HepG2 (cell line): Measurements from ENCODE around the gene GFPT1. TPM values are rescaled to one million over a fixed set of nuclear protein-coding genes. Genes with fewer than 3 reads are reported as not detected.

Experiments used
- CBX2 ChIP-seq, 2 experiments: fragments of 200-600 bp in 1 of 2; sonication (generic); formaldehyde crosslinking in 1 of 2; IDR thresholded peaks; 2 replicates each; pipeline versions ENCODE4 v1.7.0 to v1.8.1; 2018 to 2022; ENCODE audit warnings: low read depth in 2 of 2, low read length in 1 of 2, mild to moderate bottlenecking in 1 of 2, missing genetic modification reagents in 1 of 2
- CHCHD3 ChIP-seq: sonication (generic); formaldehyde crosslinking; IDR thresholded peaks from 2 replicates; pipeline ENCODE4 v1.8.0; 2022; ENCODE audit warnings: mild to moderate bottlenecking, missing genetic modification reagents, moderate library complexity
- FOXO1 ChIP-seq: sonication (generic); formaldehyde crosslinking; IDR thresholded peaks from 2 replicates; pipeline ENCODE4 v1.4.0; 2020; ENCODE audit warnings: missing genetic modification reagents
- HMGA1 ChIP-seq: sonication (generic); formaldehyde crosslinking; conservative IDR thresholded peaks from 2 replicates; pipeline ENCODE4 v1.4.0; 2020; ENCODE audit warnings: missing genetic modification reagents
- KLF13 ChIP-seq: sonication (generic); formaldehyde crosslinking; IDR thresholded peaks from 2 replicates; pipeline ENCODE4 v1.4.0; 2020; ENCODE audit warnings: mild to moderate bottlenecking, missing genetic modification reagents
- MNT ChIP-seq: fragments of 450-650 bp; IDR thresholded peaks from 2 replicates; pipeline ENCODE4 v1.6.1; 2016
- NCOA1 ChIP-seq: sonication (generic); formaldehyde crosslinking; IDR thresholded peaks from 2 replicates; pipeline ENCODE4 v1.9.0; 2021; ENCODE audit warnings: missing genetic modification reagents
- PCBP2 ChIP-seq: fragments of 200-400 bp; formaldehyde crosslinking; optimal IDR thresholded peaks from 2 replicates; pipeline ENCODE3; 2018; ENCODE audit warnings: low read length, low read depth; ENCODE audit not compliant: poor library complexity, severe bottlenecking
- PHF20 ChIP-seq: sonication (generic); formaldehyde crosslinking; IDR thresholded peaks from 2 replicates; pipeline ENCODE4 v1.5.0; 2020; ENCODE audit warnings: mild to moderate bottlenecking, missing genetic modification reagents
- RARG ChIP-seq: sonication (generic); formaldehyde crosslinking; IDR thresholded peaks from 2 replicates; pipeline ENCODE4 v1.4.0; 2020; ENCODE audit warnings: low read depth, mild to moderate bottlenecking, missing genetic modification reagents
- TSC22D2 ChIP-seq: sonication (generic); formaldehyde crosslinking; IDR thresholded peaks from 2 replicates; pipeline ENCODE4 v1.5.1; 2020; ENCODE audit warnings: missing genetic modification reagents, mild to moderate bottlenecking, borderline replicate concordance
- WIZ ChIP-seq: sonication (generic); formaldehyde crosslinking; IDR thresholded peaks from 2 replicates; pipeline ENCODE4 v1.5.1; 2020; ENCODE audit warnings: mild to moderate bottlenecking, missing genetic modification reagents
- ZBTB21 ChIP-seq: sonication (generic); formaldehyde crosslinking; IDR thresholded peaks from 2 replicates; pipeline ENCODE4 v1.4.0; 2020; ENCODE audit warnings: missing genetic modification reagents
- ZBTB4 ChIP-seq: sonication (generic); formaldehyde crosslinking; IDR thresholded peaks from 2 replicates; pipeline ENCODE4 v1.4.0; 2020; ENCODE audit warnings: missing genetic modification reagents, mild to moderate bottlenecking, borderline replicate concordance
- ZBTB8A ChIP-seq: sonication (generic); formaldehyde crosslinking; IDR thresholded peaks from 2 replicates; pipeline ENCODE4 v1.4.0; 2020; ENCODE audit warnings: mild to moderate bottlenecking, low read depth, missing genetic modification reagents, borderline replicate concordance
- ZFP41 ChIP-seq: sonication (generic); formaldehyde crosslinking; IDR thresholded peaks from 2 replicates; pipeline ENCODE4 v1.4.0; 2020; ENCODE audit warnings: mild to moderate bottlenecking, missing genetic modification reagents, borderline replicate concordance
- ZNF12 ChIP-seq: sonication (generic); formaldehyde crosslinking; IDR thresholded peaks from 2 replicates; pipeline ENCODE4 v1.5.0; 2020; ENCODE audit warnings: missing genetic modification reagents
- ZNF546 ChIP-seq: sonication (generic); formaldehyde crosslinking; conservative IDR thresholded peaks from 2 replicates; pipeline ENCODE4 v1.8.1; 2023; ENCODE audit warnings: mild to moderate bottlenecking, missing genetic modification reagents
- ZNF552 ChIP-seq: sonication (generic); formaldehyde crosslinking; IDR thresholded peaks from 2 replicates; pipeline ENCODE4 v1.9.0; 2022; ENCODE audit warnings: missing genetic modification reagents, mild to moderate bottlenecking, borderline replicate concordance
- ZNF660 ChIP-seq: sonication (generic); formaldehyde crosslinking; IDR thresholded peaks from 2 replicates; pipeline ENCODE4 v1.5.1; 2020; ENCODE audit warnings: mild to moderate bottlenecking, low read depth, missing genetic modification reagents, borderline replicate concordance
- polyA plus RNA-seq, 8 experiments: library from polyadenylated mRNA; depleted of rRNA in 3 of 8; stranded (reverse) in 7 of 8; unstranded in 1 of 8; fragments of >200 nt; fragmentation: Illumina TruSeq in 4 of 8; extraction: Trizol in 4 of 8; gene quantifications; 2 replicates each; pipeline versions ENCODE4 v1.2.1 to v1.2.3, GENCODE V29; 2011 to 2016; ENCODE audit warnings: low read depth in 4 of 8, missing spikeins in 1 of 8, mixed read lengths in 1 of 8; ENCODE audit not compliant: insufficient read depth in 1 of 8
- total RNA-seq, 5 experiments: library from RNA; depleted of rRNA; stranded (reverse); fragments of >200 nt; fragmentation: Illumina TruSeq; extraction: Trizol; gene quantifications; 2 replicates each; pipeline ENCODE4 v1.2.3, GENCODE V29; 2016; ENCODE audit warnings: low read depth in 1 of 5
- TF ChIP-seq, protein P1 (sequence below): sonication (generic); formaldehyde crosslinking; IDR thresholded peaks from 2 replicates; pipeline ENCODE4 v1.8.0; 2022; ENCODE audit warnings: mild to moderate bottlenecking, missing genetic modification reagents, borderline replicate concordance

The GFPT1 gene
- total and polyA plus RNA-seq, 2 of the 13 experiments (the other 11 are each of a cell fraction or from before 2014, with no cell fraction given) = 24.0 to 84.9 TPM

DNA sequence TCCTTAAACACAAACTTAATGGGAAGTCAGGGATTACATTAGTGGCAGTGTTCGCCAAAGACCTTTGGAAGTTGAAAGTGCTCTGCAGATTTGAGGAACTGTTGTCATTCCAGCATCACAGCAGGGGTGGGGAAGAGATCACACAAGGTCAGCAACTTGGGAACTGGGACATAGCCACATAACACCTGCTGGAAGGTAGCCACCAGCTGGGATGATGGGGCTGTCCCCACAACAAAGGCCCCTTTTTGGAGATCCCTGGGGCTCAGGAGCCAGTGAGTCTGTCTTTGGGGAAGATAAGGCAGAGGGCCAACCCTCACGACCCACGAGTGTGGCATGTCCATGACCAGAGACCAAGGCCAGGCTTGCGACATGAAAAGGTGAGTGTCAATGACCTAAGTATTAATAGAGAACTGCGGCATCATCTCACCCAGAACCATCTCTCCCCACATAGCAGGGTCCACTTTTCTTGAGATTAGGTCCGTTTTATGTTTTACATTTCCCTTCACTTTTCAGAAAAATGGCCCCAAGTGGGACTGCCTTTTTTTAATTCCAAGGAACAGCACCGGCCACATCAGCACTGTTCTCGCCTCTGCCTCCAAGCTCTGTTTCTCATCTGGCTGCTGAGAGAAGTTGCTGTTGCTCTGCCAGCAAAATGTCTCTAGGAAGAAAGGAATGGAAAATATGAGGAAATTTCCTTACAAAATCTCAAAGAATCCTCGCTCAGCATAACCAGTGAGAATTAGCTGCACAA lies 106.9 kb downstream of the GFPT1 start (continued):
- TF ChIP-seq ZBTB4 (CRISPR knock-in tag) (peak; percentile 94; the same call in 1 of the 2 replicates), ZBTB21 (CRISPR knock-in tag) (no peak), ZFP41 (CRISPR knock-in tag) (no peak), PCBP2 (no peak), WIZ (CRISPR knock-in tag) (no peak), HMGA1 (no peak), ZNF12 (CRISPR knock-in tag) (no peak), ZNF660 (no peak), CBX2 (IDR thresholded peaks at IDR 0.05; ENCODE audit: low read depth, low read length) (no peak), CBX2 (CRISPR knock-in tag; IDR thresholded peaks at IDR 0.05; ENCODE audit: low read depth) (no peak), ZBTB8A (CRISPR knock-in tag) (no peak), RARG (CRISPR knock-in tag) (no peak), PHF20 (CRISPR knock-in tag) (no peak), TSC22D2 (CRISPR knock-in tag) (no peak), ZNF546 (no peak), FOXO1 (CRISPR knock-in tag) (peak; percentile 46), KLF13 (CRISPR knock-in tag) (0 out of 2 replicates have a peak, but pooled peaks have one; percentile 37), MNT (no peak), ZNF552 (no peak), CHCHD3 (CRISPR knock-in tag) (no peak), NCOA1 (CRISPR knock-in tag) (no peak)
- TF ChIP-seq, protein P1, sequence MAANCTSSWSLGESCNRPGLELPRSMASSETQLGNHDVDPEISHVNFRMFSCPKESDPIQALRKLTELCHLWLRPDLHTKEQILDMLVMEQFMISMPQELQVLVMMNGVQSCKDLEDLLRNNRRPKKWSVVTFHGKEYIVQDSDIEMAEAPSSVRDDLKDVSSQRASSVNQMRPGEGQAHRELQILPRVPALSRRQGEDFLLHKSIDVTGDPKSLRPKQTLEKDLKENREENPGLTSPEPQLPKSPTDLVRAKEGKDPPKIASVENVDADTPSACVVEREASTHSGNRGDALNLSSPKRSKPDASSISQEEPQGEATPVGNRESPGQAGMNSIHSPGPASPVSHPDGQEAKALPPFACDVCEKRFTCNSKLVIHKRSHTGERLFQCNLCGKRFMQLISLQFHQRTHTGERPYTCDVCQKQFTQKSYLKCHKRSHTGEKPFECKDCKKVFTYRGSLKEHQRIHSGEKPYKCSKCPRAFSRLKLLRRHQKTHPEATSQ = no peak; the same call in 1 of the 2 replicates
